Neural cell (in vitro differentiated cells): ENCODE measurements around the gene NUP210L. TPM values are rescaled to one million over a fixed set of nuclear protein-coding genes. Genes with fewer than 3 reads are reported as not detected.
"Not testable (repeated sequence)": the region's sequence is repeated elsewhere in the genome, so short reads cannot be mapped to it uniquely, and the experiment has no call there.

Experiments
- H2AFZ ChIP-seq: fragments of 200-600, 300-800 bp; sonication (generic), shearing (Covaris generic); 2 replicates; pipeline ENCODE4 v1.6.0; 2014; ENCODE audit warnings: low read depth, mild to moderate bottlenecking, antibody characterized with exemption, low read length, moderate library complexity
- H3F3A ChIP-seq: fragments of 200-600 bp; shearing (Covaris generic); 2 replicates; pipeline ENCODE4 v1.6.1; 2016; ENCODE audit warnings: mild to moderate bottlenecking, moderate library complexity, mixed read lengths, antibody characterized with exemption, low read length; ENCODE audit not compliant: insufficient read depth, poor library complexity, severe bottlenecking
- H3K27ac ChIP-seq: fragments of 200-600, 300-800 bp; sonication (generic), shearing (Covaris generic); 2 replicates; pipeline ENCODE4 v1.5.1; 2014; ENCODE audit warnings: mild to moderate bottlenecking, low read length, moderate library complexity
- H3K27me3 ChIP-seq: fragments of 300-800, 200-600 bp; sonication (generic), shearing (Covaris generic); 2 replicates; pipeline ENCODE4 v1.6.0; 2014; ENCODE audit warnings: mild to moderate bottlenecking, low read depth, low read length, moderate library complexity; ENCODE audit not compliant: insufficient read depth
- H3K36me3 ChIP-seq: fragments of 300-800, 200-600 bp; sonication (generic), shearing (Covaris generic); 2 replicates; pipeline ENCODE4 v1.5.1; 2014; ENCODE audit warnings: mild to moderate bottlenecking, antibody characterized with exemption, low read length, moderate library complexity; ENCODE audit not compliant: insufficient read depth
- H3K4me2 ChIP-seq: fragments of 300-800, 200-600 bp; sonication (generic), shearing (Covaris generic); 2 replicates; pipeline ENCODE4 v1.6.0; 2014; ENCODE audit warnings: mild to moderate bottlenecking, low read length
- H3K4me3 ChIP-seq: fragments of 300-800, 200-600 bp; sonication (generic), shearing (Covaris generic); 2 replicates; pipeline ENCODE4 v1.5.1; 2014; ENCODE audit warnings: mild to moderate bottlenecking, low read length, moderate library complexity
- H3K79me2 ChIP-seq: fragments of 200-600 bp; shearing (Covaris generic); replicated peaks from 2 replicates; pipeline ENCODE4 v1.6.0; 2014; ENCODE audit warnings: mild to moderate bottlenecking, low read length, moderate library complexity; ENCODE audit not compliant: insufficient read depth
- H3K9ac ChIP-seq: fragments of 300-800, 200-600 bp; sonication (generic), shearing (Covaris generic); 2 replicates; pipeline ENCODE4 v1.6.1; 2016; ENCODE audit warnings: mild to moderate bottlenecking, low read length, mixed read lengths
- H3K9me2 ChIP-seq: fragments of 200-600 bp; shearing (Covaris generic); 2 replicates; pipeline ENCODE4 v1.6.1; 2016; ENCODE audit warnings: mild to moderate bottlenecking, low read length, mixed read lengths; ENCODE audit not compliant: insufficient read depth
- H3K9me3 ChIP-seq: fragments of 200-600, 300-800 bp; sonication (generic), shearing (Covaris generic); 2 replicates; pipeline ENCODE4 v1.6.1; 2016; ENCODE audit warnings: mild to moderate bottlenecking, mixed run types, low read length, moderate library complexity, mixed read lengths
- H4K20me1 ChIP-seq: fragments of 200-600 bp; shearing (Covaris generic); 2 replicates; pipeline ENCODE4 v1.6.1; 2016; ENCODE audit warnings: mild to moderate bottlenecking, mixed run types; ENCODE audit not compliant: insufficient read depth
- EP300 ChIP-seq: fragments of 450-650 bp; conservative IDR thresholded peaks from 2 replicates; pipeline ENCODE4 v1.6.1; 2014; ENCODE audit warnings: antibody characterized with exemption, mild to moderate bottlenecking, moderate library complexity; ENCODE audit not compliant: poor library complexity, severe bottlenecking
- EZH2 ChIP-seq: fragments of 200-600, 300-800 bp; shearing (Covaris generic), sonication (generic); IDR thresholded peaks from 2 replicates; pipeline ENCODE4 v1.6.1; 2014; ENCODE audit warnings: antibody characterized with exemption, low read length, borderline replicate concordance, mild to moderate bottlenecking; ENCODE audit not compliant: insufficient read depth, poor library complexity, severe bottlenecking
- MXI1 ChIP-seq: fragments of 450-650 bp; conservative IDR thresholded peaks from 2 replicates; pipeline ENCODE4 v1.6.1; 2014; ENCODE audit warnings: antibody characterized with exemption, mild to moderate bottlenecking; ENCODE audit not compliant: poor library complexity, severe bottlenecking
- POLR2AphosphoS5 ChIP-seq: IDR thresholded peaks from 2 replicates; pipeline ENCODE4 v1.6.1; 2012
- RAD21 ChIP-seq: fragments of 450-650 bp; conservative IDR thresholded peaks from 2 replicates; pipeline ENCODE4 v1.6.1; 2014; ENCODE audit warnings: antibody characterized with exemption, mild to moderate bottlenecking, moderate library complexity
- SMC3 ChIP-seq: fragments of 450-650 bp; conservative IDR thresholded peaks from 2 replicates; pipeline ENCODE4 v1.6.1; 2014; ENCODE audit warnings: antibody characterized with exemption, mild to moderate bottlenecking, moderate library complexity; ENCODE audit not compliant: poor library complexity
- TAF1 ChIP-seq: IDR thresholded peaks from 2 replicates; pipeline ENCODE4 v1.6.1; 2012; ENCODE audit warnings: low read depth
- polyA plus RNA-seq: library from polyadenylated mRNA; depleted of rRNA; stranded (reverse); fragments of >200 nt; gene quantifications from 2 replicates; pipeline ENCODE4 v1.2.3, GENCODE V29; 2014
- TF ChIP-seq, protein P1 (sequence below): IDR thresholded peaks from 2 replicates; pipeline ENCODE4 v1.6.1; 2012; ENCODE audit warnings: borderline replicate concordance
- TF ChIP-seq, protein P2 (sequence below): fragments of 450-650 bp; IDR thresholded peaks from 2 replicates; pipeline ENCODE4 v1.5.1; 2014; ENCODE audit warnings: antibody characterized with exemption, mild to moderate bottlenecking, moderate library complexity; ENCODE audit not compliant: poor library complexity, severe bottlenecking

Gene NUP210L
- polyA plus RNA-seq, 1 donor from 2014 or later, result 0.09 TPM

DNA sequence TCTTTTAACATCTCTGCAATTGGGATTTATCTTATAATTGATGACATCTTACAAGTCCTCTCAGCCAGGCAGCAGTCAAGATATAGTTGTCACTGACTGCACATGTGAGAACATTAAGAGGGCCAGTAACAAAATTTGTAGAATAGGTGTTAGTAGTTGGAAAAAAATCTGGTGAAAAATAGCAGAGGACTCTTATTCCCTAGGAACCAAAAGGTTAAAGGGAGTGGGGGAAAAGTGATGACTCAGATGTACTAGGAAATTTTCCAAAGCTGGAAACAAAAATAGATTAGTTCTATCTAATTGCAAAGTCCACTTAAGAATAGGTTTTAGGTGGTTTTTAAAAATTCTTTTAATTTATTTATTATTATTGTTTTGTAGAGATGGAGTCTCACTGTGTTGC lies 3.6 kb downstream of the NUP210L start:
- no peaks in the 10 kb centered on the region for H4K20me1 ChIP-seq
- H2AFZ ChIP-seq, result no peak overlapping the region
- H3K9me3 ChIP-seq, result no peaks in the 10 kb centered on the region
- no peak overlapping the region for H3K27ac ChIP-seq
- no peaks in the 10 kb centered on the region for H3K27me3 ChIP-seq
- no peaks in the 10 kb centered on the region for H3K9me2 ChIP-seq
- H3K4me3 ChIP-seq, result no peak overlapping the region
- peaks cover 9% of the 10 kb centered on the region for H3K36me3 ChIP-seq
- no peak for TF ChIP-seq POLR2AphosphoS5
- no peak for TF ChIP-seq EZH2
- no peak for TF ChIP-seq RAD21
- no peak for TF ChIP-seq SMC3
- no peak for TF ChIP-seq EP300
- no peak for TF ChIP-seq TAF1
- TF ChIP-seq, protein P1, sequence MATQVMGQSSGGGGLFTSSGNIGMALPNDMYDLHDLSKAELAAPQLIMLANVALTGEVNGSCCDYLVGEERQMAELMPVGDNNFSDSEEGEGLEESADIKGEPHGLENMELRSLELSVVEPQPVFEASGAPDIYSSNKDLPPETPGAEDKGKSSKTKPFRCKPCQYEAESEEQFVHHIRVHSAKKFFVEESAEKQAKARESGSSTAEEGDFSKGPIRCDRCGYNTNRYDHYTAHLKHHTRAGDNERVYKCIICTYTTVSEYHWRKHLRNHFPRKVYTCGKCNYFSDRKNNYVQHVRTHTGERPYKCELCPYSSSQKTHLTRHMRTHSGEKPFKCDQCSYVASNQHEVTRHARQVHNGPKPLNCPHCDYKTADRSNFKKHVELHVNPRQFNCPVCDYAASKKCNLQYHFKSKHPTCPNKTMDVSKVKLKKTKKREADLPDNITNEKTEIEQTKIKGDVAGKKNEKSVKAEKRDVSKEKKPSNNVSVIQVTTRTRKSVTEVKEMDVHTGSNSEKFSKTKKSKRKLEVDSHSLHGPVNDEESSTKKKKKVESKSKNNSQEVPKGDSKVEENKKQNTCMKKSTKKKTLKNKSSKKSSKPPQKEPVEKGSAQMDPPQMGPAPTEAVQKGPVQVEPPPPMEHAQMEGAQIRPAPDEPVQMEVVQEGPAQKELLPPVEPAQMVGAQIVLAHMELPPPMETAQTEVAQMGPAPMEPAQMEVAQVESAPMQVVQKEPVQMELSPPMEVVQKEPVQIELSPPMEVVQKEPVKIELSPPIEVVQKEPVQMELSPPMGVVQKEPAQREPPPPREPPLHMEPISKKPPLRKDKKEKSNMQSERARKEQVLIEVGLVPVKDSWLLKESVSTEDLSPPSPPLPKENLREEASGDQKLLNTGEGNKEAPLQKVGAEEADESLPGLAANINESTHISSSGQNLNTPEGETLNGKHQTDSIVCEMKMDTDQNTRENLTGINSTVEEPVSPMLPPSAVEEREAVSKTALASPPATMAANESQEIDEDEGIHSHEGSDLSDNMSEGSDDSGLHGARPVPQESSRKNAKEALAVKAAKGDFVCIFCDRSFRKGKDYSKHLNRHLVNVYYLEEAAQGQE, result no peak
- TF ChIP-seq MXI1, result no peak
- TF ChIP-seq, protein P2, sequence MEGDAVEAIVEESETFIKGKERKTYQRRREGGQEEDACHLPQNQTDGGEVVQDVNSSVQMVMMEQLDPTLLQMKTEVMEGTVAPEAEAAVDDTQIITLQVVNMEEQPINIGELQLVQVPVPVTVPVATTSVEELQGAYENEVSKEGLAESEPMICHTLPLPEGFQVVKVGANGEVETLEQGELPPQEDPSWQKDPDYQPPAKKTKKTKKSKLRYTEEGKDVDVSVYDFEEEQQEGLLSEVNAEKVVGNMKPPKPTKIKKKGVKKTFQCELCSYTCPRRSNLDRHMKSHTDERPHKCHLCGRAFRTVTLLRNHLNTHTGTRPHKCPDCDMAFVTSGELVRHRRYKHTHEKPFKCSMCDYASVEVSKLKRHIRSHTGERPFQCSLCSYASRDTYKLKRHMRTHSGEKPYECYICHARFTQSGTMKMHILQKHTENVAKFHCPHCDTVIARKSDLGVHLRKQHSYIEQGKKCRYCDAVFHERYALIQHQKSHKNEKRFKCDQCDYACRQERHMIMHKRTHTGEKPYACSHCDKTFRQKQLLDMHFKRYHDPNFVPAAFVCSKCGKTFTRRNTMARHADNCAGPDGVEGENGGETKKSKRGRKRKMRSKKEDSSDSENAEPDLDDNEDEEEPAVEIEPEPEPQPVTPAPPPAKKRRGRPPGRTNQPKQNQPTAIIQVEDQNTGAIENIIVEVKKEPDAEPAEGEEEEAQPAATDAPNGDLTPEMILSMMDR, result no peak
- no peak overlapping the region for H3K9ac ChIP-seq
- H3K4me2 ChIP-seq, result no peak overlapping the region
- H3K79me2 ChIP-seq, result no peaks in the 10 kb centered on the region
- no peaks in the 10 kb centered on the region for H3F3A ChIP-seq

DNA sequence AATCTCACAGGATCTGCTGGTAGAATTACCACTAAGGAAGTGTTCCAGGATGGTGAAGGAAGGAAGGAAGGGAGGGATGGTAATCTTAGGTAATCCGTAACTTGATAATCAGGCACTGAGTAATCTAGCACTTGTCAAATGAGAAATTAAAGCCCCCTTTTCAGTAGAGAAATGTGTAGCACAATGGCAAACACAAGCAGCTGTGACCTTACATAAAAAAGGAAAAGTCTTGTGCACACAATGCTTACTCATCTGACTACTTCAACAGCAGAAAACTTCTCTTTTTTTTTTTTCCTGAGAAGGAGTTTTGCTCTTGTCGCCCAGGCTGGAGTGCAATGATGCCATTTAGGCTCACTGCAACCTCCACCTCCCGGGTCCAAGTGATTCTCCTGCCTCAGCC lies 6.1 kb downstream of the NUP210L start:
- no peaks in the 10 kb centered on the region for H3K36me3 ChIP-seq
- H3K9ac ChIP-seq, result no peak overlapping the region
- no peak overlapping the region for H3K4me3 ChIP-seq
- no peaks in the 10 kb centered on the region for H3K27me3 ChIP-seq
- TF ChIP-seq POLR2AphosphoS5, result no peak
- no peaks in the 10 kb centered on the region for H3K79me2 ChIP-seq
- H2AFZ ChIP-seq, result no peak overlapping the region
- H3K9me3 ChIP-seq, result no peaks in the 10 kb centered on the region
- H3K9me2 ChIP-seq, result no peaks in the 10 kb centered on the region
- no peak overlapping the region for H3K27ac ChIP-seq
- no peak overlapping the region for H3K4me2 ChIP-seq
- no peaks in the 10 kb centered on the region for H3F3A ChIP-seq
- H4K20me1 ChIP-seq, result no peaks in the 10 kb centered on the region

DNA sequence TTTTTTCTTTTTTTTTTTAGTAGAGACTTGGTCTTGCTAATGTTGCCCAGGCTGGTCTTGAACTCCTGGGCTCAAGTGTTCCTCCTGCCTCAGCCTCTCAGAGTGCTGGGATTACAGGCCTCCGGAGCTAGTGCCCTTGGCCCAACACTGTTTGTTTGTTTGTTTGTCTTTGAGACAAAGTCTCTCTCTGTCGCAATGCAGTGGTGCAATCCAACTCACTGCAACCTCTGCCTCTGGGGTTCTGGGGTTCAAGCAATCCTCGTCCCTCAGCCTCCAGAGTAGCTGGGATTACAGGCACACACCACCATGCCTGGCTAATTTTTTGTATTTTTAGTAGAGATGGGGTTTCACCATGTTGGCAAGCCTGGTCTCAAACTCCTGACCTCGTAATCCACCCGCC lies 7.4 kb downstream of the NUP210L start:
- not testable (repeated sequence) for H3K27ac ChIP-seq, H3K79me2 ChIP-seq, H2AFZ ChIP-seq, H3K9me3 ChIP-seq, H3F3A ChIP-seq, H4K20me1 ChIP-seq, H3K4me2 ChIP-seq, H3K9ac ChIP-seq, H3K36me3 ChIP-seq, H3K27me3 ChIP-seq, H3K9me2 ChIP-seq, H3K4me3 ChIP-seq
